HL-60 (cell line): Measurements from ENCODE around the gene HOXA7.

ENCODE experiments used
- DNase-seq, 2 experiments: peaks; one replicate each; pipeline ENCODE4 v3.0.0-alpha.2; 2010 to 2020; ENCODE audit warnings: low read depth in 1 of 2, low spot score in 1 of 2
- H3K27ac ChIP-seq: fragments of 250-450 bp; sonication (Bioruptor Pico); replicated peaks from 2 replicates; pipeline ENCODE4 v1.5.1; 2020; ENCODE audit warnings: mild to moderate bottlenecking, moderate library complexity
- H3K27me3 ChIP-seq: fragments of 250-450 bp; sonication (Bioruptor Pico); 2 replicates; pipeline ENCODE4 v1.5.1; 2021; ENCODE audit warnings: mild to moderate bottlenecking, moderate library complexity; ENCODE audit not compliant: insufficient read depth, poor library complexity, severe bottlenecking
- H3K4me3 ChIP-seq: replicated peaks from 2 replicates; pipeline ENCODE4 v1.5.1; 2011; ENCODE audit warnings: mild to moderate bottlenecking, control low read depth, low read length; ENCODE audit not compliant: insufficient read depth
- GABPA ChIP-seq: IDR thresholded peaks from 2 replicates; pipeline ENCODE4 v1.6.1; 2012; ENCODE audit warnings: low read depth
- POLR2AphosphoS5 ChIP-seq: IDR thresholded peaks from 2 replicates; pipeline ENCODE4 v1.6.1; 2012; ENCODE audit warnings: low read depth
- SPI1 ChIP-seq: IDR thresholded peaks from 2 replicates; pipeline ENCODE4 v1.6.1; 2012; ENCODE audit warnings: low read depth, mild to moderate bottlenecking, borderline replicate concordance
- TF ChIP-seq, protein P1 (sequence below): IDR thresholded peaks from 2 replicates; pipeline ENCODE4 v1.6.1; 2012; ENCODE audit warnings: low read depth; ENCODE audit not compliant: insufficient replicate concordance
- TF ChIP-seq, protein P2 (sequence below): IDR thresholded peaks from one replicate; pipeline ENCODE4 v1.5.1; 2011; ENCODE audit warnings: low read length, control low read depth, inconsistent platforms; ENCODE audit not compliant: insufficient read depth

The HOXA7 gene

DNA sequence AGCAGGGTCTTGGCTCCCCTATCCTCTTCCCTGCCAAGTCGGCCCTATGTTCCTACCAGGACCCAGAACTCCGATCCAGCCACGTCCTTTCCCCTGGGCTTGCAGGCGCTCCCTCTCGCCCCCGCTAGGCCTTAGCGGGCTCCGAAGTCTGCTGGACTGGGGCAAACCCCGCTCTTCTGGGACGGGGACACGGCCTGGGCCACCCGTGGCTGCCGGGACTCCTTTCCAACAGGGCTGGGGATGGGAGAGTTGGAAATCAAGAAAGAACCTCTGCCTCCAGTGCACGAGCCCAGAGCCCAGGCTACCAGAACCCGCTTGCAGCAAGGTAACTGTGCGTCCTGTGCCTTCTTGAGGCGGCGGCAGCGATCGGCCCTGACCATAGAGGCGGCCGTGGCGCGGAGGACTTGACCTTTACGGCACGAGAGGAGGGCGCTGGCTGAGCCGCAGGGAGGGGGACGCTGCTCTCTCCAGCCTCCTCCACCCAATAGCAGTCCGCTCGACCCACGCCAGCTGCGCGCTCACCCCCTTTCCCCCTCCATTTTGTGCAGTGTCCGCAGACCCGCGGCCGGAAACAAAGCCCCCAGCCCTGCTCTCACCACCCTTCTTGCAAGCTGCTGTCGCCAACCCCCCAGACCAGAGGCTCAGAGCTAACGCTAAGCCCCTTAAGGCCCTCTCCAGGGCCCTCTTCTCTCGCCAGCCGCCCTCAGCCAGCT, 35.5 kb upstream of the HOXA7 start:
- H3K27ac ChIP-seq, result no peak overlapping the region
- H3K4me3 ChIP-seq, result peak overlapping the region; percentile 9
- H3K27me3 ChIP-seq, result peaks cover 59% of the 10 kb centered on the region
- no peak for DNase-seq
- TF ChIP-seq, protein P1, sequence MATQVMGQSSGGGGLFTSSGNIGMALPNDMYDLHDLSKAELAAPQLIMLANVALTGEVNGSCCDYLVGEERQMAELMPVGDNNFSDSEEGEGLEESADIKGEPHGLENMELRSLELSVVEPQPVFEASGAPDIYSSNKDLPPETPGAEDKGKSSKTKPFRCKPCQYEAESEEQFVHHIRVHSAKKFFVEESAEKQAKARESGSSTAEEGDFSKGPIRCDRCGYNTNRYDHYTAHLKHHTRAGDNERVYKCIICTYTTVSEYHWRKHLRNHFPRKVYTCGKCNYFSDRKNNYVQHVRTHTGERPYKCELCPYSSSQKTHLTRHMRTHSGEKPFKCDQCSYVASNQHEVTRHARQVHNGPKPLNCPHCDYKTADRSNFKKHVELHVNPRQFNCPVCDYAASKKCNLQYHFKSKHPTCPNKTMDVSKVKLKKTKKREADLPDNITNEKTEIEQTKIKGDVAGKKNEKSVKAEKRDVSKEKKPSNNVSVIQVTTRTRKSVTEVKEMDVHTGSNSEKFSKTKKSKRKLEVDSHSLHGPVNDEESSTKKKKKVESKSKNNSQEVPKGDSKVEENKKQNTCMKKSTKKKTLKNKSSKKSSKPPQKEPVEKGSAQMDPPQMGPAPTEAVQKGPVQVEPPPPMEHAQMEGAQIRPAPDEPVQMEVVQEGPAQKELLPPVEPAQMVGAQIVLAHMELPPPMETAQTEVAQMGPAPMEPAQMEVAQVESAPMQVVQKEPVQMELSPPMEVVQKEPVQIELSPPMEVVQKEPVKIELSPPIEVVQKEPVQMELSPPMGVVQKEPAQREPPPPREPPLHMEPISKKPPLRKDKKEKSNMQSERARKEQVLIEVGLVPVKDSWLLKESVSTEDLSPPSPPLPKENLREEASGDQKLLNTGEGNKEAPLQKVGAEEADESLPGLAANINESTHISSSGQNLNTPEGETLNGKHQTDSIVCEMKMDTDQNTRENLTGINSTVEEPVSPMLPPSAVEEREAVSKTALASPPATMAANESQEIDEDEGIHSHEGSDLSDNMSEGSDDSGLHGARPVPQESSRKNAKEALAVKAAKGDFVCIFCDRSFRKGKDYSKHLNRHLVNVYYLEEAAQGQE, result no peak
- TF ChIP-seq, protein P2, sequence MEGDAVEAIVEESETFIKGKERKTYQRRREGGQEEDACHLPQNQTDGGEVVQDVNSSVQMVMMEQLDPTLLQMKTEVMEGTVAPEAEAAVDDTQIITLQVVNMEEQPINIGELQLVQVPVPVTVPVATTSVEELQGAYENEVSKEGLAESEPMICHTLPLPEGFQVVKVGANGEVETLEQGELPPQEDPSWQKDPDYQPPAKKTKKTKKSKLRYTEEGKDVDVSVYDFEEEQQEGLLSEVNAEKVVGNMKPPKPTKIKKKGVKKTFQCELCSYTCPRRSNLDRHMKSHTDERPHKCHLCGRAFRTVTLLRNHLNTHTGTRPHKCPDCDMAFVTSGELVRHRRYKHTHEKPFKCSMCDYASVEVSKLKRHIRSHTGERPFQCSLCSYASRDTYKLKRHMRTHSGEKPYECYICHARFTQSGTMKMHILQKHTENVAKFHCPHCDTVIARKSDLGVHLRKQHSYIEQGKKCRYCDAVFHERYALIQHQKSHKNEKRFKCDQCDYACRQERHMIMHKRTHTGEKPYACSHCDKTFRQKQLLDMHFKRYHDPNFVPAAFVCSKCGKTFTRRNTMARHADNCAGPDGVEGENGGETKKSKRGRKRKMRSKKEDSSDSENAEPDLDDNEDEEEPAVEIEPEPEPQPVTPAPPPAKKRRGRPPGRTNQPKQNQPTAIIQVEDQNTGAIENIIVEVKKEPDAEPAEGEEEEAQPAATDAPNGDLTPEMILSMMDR, result no peak
- no peak for TF ChIP-seq GABPA
- no peak for TF ChIP-seq SPI1
- no peak for TF ChIP-seq POLR2AphosphoS5

DNA sequence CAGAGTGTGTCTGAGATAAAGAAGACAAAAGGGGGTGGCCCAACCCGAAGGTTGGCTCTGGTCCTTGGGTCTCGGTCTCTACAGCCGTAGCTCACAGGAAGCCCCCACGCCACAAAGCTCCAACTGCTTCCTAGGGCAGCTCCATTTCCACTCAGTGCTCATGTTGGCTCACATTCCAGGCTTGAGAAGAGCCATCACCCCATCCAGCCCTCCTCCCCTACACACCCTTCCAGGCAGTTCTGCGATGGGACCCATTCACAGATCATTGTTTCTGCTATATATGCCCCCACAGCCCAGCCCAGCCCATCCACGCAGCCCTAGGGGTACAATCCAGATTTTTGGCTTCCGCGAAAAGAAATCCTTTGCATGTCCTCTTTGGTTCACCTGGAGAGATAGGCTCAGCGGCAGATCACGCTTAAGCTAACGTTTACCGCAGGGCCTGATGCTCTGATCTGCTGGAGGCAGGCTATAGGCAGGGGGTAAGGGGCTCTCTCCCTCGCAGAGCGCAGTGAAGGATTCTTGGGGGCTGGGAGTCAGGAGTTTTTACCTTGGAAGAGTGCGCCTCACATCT, 34.8 kb upstream of the HOXA7 start:
- Histone ChIP-seq H3K4me3 (no peak overlapping the region), H3K27me3 (peaks cover 59% of the 10 kb centered on the region), H3K27ac (no peak overlapping the region)
- TF ChIP-seq SPI1 (no peak), POLR2AphosphoS5 (no peak), GABPA (no peak)
- TF ChIP-seq, protein P2, result no peak
- TF ChIP-seq, protein P1, result no peak
- DNase-seq, result no peak

DNA sequence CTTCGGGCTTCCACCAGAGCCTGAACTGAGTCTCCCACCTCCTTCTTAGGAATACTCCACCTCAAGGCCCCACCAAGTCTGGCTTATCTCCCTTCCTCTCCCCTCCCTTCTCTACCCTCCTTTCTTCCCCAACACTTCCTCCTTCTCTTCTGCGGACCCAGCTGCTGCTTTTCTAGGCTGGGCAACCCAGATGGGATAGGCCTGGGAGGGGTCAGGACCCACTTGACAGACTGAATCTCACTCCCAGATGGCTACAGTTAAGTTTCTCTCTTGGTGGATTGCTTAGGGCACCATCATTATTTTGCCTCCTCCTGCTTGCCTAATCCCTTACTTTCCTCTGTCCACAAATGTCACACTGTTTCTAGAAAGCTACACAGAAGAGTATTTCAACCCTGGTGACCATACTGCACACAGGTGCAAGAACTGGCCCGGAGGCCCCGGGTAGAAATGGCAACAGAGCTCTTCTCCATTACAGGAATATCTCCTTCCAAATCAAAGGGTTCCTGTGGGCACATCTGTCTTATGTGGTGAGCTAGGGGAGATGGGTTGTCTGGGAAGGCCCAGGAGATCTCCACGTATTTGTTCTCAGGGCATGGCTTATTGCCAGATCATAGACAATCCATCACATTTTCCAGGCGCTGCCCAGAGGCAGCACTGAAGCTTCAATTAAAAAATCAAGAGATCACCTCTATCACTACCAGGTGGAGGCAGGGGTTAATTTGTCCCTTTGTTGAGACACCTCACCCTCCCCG, 33.7 kb upstream of the HOXA7 start:
- Histone ChIP-seq H3K4me3 (no peak overlapping the region), H3K27me3 (peaks cover 64% of the 10 kb centered on the region), H3K27ac (no peak overlapping the region)
- DNase-seq, result no peak
- TF ChIP-seq, protein P1, result no peak
- TF ChIP-seq SPI1, result peak; percentile 36; the same call in 1 of the 2 replicates
